Neural cell (in vitro differentiated cells): ENCODE data around the gene ZSWIM5. TPM values are rescaled to one million over a fixed set of nuclear protein-coding genes. Genes with fewer than 3 reads are reported as not detected.

Experiments used
- H2AFZ ChIP-seq: fragments of 200-600, 300-800 bp; sonication (generic), shearing (Covaris generic); 2 replicates; pipeline ENCODE4 v1.6.0; 2014; ENCODE audit warnings: low read depth, mild to moderate bottlenecking, antibody characterized with exemption, low read length, moderate library complexity
- H3F3A ChIP-seq: fragments of 200-600 bp; shearing (Covaris generic); 2 replicates; pipeline ENCODE4 v1.6.1; 2016; ENCODE audit warnings: mild to moderate bottlenecking, moderate library complexity, mixed read lengths, antibody characterized with exemption, low read length; ENCODE audit not compliant: insufficient read depth, poor library complexity, severe bottlenecking
- H3K27ac ChIP-seq: fragments of 200-600, 300-800 bp; sonication (generic), shearing (Covaris generic); 2 replicates; pipeline ENCODE4 v1.5.1; 2014; ENCODE audit warnings: mild to moderate bottlenecking, low read length, moderate library complexity
- H3K27me3 ChIP-seq: fragments of 300-800, 200-600 bp; sonication (generic), shearing (Covaris generic); 2 replicates; pipeline ENCODE4 v1.6.0; 2014; ENCODE audit warnings: mild to moderate bottlenecking, low read depth, low read length, moderate library complexity; ENCODE audit not compliant: insufficient read depth
- H3K36me3 ChIP-seq: fragments of 300-800, 200-600 bp; sonication (generic), shearing (Covaris generic); 2 replicates; pipeline ENCODE4 v1.5.1; 2014; ENCODE audit warnings: mild to moderate bottlenecking, antibody characterized with exemption, low read length, moderate library complexity; ENCODE audit not compliant: insufficient read depth
- H3K4me2 ChIP-seq: fragments of 300-800, 200-600 bp; sonication (generic), shearing (Covaris generic); 2 replicates; pipeline ENCODE4 v1.6.0; 2014; ENCODE audit warnings: mild to moderate bottlenecking, low read length
- H3K4me3 ChIP-seq: fragments of 300-800, 200-600 bp; sonication (generic), shearing (Covaris generic); 2 replicates; pipeline ENCODE4 v1.5.1; 2014; ENCODE audit warnings: mild to moderate bottlenecking, low read length, moderate library complexity
- H3K79me2 ChIP-seq: fragments of 200-600 bp; shearing (Covaris generic); replicated peaks from 2 replicates; pipeline ENCODE4 v1.6.0; 2014; ENCODE audit warnings: mild to moderate bottlenecking, low read length, moderate library complexity; ENCODE audit not compliant: insufficient read depth
- H3K9ac ChIP-seq: fragments of 300-800, 200-600 bp; sonication (generic), shearing (Covaris generic); 2 replicates; pipeline ENCODE4 v1.6.1; 2016; ENCODE audit warnings: mild to moderate bottlenecking, low read length, mixed read lengths
- H3K9me2 ChIP-seq: fragments of 200-600 bp; shearing (Covaris generic); 2 replicates; pipeline ENCODE4 v1.6.1; 2016; ENCODE audit warnings: mild to moderate bottlenecking, low read length, mixed read lengths; ENCODE audit not compliant: insufficient read depth
- H3K9me3 ChIP-seq: fragments of 200-600, 300-800 bp; sonication (generic), shearing (Covaris generic); 2 replicates; pipeline ENCODE4 v1.6.1; 2016; ENCODE audit warnings: mild to moderate bottlenecking, mixed run types, low read length, moderate library complexity, mixed read lengths
- H4K20me1 ChIP-seq: fragments of 200-600 bp; shearing (Covaris generic); 2 replicates; pipeline ENCODE4 v1.6.1; 2016; ENCODE audit warnings: mild to moderate bottlenecking, mixed run types; ENCODE audit not compliant: insufficient read depth
- EP300 ChIP-seq: fragments of 450-650 bp; conservative IDR thresholded peaks from 2 replicates; pipeline ENCODE4 v1.6.1; 2014; ENCODE audit warnings: antibody characterized with exemption, mild to moderate bottlenecking, moderate library complexity; ENCODE audit not compliant: poor library complexity, severe bottlenecking
- EZH2 ChIP-seq: fragments of 200-600, 300-800 bp; shearing (Covaris generic), sonication (generic); IDR thresholded peaks from 2 replicates; pipeline ENCODE4 v1.6.1; 2014; ENCODE audit warnings: antibody characterized with exemption, low read length, borderline replicate concordance, mild to moderate bottlenecking; ENCODE audit not compliant: insufficient read depth, poor library complexity, severe bottlenecking
- MXI1 ChIP-seq: fragments of 450-650 bp; conservative IDR thresholded peaks from 2 replicates; pipeline ENCODE4 v1.6.1; 2014; ENCODE audit warnings: antibody characterized with exemption, mild to moderate bottlenecking; ENCODE audit not compliant: poor library complexity, severe bottlenecking
- POLR2AphosphoS5 ChIP-seq: IDR thresholded peaks from 2 replicates; pipeline ENCODE4 v1.6.1; 2012
- RAD21 ChIP-seq: fragments of 450-650 bp; conservative IDR thresholded peaks from 2 replicates; pipeline ENCODE4 v1.6.1; 2014; ENCODE audit warnings: antibody characterized with exemption, mild to moderate bottlenecking, moderate library complexity
- SMC3 ChIP-seq: fragments of 450-650 bp; conservative IDR thresholded peaks from 2 replicates; pipeline ENCODE4 v1.6.1; 2014; ENCODE audit warnings: antibody characterized with exemption, mild to moderate bottlenecking, moderate library complexity; ENCODE audit not compliant: poor library complexity
- polyA plus RNA-seq: library from polyadenylated mRNA; depleted of rRNA; stranded (reverse); fragments of >200 nt; gene quantifications from 2 replicates; pipeline ENCODE4 v1.2.3, GENCODE V29; 2014
- TF ChIP-seq, protein P1 (sequence below): IDR thresholded peaks from 2 replicates; pipeline ENCODE4 v1.6.1; 2012; ENCODE audit warnings: borderline replicate concordance
- TF ChIP-seq, protein P2 (sequence below): fragments of 450-650 bp; IDR thresholded peaks from 2 replicates; pipeline ENCODE4 v1.5.1; 2014; ENCODE audit warnings: antibody characterized with exemption, mild to moderate bottlenecking, moderate library complexity; ENCODE audit not compliant: poor library complexity, severe bottlenecking

ZSWIM5 gene
- polyA plus RNA-seq, 1 donor from 2014 or later, result 27.2 TPM

GRCh38 chr1:45033356-45033755 lies 173.0 kb downstream of the ZSWIM5 start:
- Histone ChIP-seq H3K9me2 (no peaks in the 10 kb centered on the region), H3K4me3 (no peak overlapping the region), H2AFZ (no peak overlapping the region), H3K27ac (no peak overlapping the region), H4K20me1 (no peaks in the 10 kb centered on the region), H3F3A (no peaks in the 10 kb centered on the region), H3K9me3 (no peaks in the 10 kb centered on the region), H3K9ac (no peak overlapping the region), H3K4me2 (no peak overlapping the region), H3K79me2 (no peaks in the 10 kb centered on the region), H3K36me3 (peaks cover 8% of the 10 kb centered on the region), H3K27me3 (no peaks in the 10 kb centered on the region)
- TF ChIP-seq EP300, result no peak
- TF ChIP-seq, protein P1, sequence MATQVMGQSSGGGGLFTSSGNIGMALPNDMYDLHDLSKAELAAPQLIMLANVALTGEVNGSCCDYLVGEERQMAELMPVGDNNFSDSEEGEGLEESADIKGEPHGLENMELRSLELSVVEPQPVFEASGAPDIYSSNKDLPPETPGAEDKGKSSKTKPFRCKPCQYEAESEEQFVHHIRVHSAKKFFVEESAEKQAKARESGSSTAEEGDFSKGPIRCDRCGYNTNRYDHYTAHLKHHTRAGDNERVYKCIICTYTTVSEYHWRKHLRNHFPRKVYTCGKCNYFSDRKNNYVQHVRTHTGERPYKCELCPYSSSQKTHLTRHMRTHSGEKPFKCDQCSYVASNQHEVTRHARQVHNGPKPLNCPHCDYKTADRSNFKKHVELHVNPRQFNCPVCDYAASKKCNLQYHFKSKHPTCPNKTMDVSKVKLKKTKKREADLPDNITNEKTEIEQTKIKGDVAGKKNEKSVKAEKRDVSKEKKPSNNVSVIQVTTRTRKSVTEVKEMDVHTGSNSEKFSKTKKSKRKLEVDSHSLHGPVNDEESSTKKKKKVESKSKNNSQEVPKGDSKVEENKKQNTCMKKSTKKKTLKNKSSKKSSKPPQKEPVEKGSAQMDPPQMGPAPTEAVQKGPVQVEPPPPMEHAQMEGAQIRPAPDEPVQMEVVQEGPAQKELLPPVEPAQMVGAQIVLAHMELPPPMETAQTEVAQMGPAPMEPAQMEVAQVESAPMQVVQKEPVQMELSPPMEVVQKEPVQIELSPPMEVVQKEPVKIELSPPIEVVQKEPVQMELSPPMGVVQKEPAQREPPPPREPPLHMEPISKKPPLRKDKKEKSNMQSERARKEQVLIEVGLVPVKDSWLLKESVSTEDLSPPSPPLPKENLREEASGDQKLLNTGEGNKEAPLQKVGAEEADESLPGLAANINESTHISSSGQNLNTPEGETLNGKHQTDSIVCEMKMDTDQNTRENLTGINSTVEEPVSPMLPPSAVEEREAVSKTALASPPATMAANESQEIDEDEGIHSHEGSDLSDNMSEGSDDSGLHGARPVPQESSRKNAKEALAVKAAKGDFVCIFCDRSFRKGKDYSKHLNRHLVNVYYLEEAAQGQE, result no peak
- TF ChIP-seq SMC3, result no peak
- TF ChIP-seq, protein P2, sequence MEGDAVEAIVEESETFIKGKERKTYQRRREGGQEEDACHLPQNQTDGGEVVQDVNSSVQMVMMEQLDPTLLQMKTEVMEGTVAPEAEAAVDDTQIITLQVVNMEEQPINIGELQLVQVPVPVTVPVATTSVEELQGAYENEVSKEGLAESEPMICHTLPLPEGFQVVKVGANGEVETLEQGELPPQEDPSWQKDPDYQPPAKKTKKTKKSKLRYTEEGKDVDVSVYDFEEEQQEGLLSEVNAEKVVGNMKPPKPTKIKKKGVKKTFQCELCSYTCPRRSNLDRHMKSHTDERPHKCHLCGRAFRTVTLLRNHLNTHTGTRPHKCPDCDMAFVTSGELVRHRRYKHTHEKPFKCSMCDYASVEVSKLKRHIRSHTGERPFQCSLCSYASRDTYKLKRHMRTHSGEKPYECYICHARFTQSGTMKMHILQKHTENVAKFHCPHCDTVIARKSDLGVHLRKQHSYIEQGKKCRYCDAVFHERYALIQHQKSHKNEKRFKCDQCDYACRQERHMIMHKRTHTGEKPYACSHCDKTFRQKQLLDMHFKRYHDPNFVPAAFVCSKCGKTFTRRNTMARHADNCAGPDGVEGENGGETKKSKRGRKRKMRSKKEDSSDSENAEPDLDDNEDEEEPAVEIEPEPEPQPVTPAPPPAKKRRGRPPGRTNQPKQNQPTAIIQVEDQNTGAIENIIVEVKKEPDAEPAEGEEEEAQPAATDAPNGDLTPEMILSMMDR, result no peak
- no peak for TF ChIP-seq RAD21

DNA sequence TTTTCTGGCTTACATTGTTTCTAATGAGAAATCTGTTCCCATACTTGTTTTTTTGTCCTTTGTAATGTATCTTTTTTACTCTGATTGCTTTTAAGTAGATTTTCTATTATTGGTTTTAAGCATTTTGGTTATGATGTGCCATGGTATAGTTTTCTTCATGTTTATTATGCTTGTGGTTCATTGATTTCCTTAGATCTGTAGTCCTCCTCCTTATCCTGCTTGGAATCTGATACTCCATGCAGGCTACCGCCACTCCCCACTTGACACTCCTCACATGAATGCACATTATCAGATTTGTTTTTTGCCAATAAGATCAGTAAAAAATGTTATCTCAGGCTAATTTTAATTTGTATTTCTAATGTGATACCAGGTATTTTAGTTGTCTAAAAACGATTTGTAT lies 173.6 kb downstream of the ZSWIM5 start:
- Histone ChIP-seq H3K36me3 (peaks cover 8% of the 10 kb centered on the region), H3F3A (no peaks in the 10 kb centered on the region), H3K9me2 (no peaks in the 10 kb centered on the region)

GRCh38 chr1:45026446-45026845 lies 180.0 kb downstream of the ZSWIM5 start:
- no peak for TF ChIP-seq SMC3
- TF ChIP-seq, protein P2, result no peak
- H3K4me3 ChIP-seq, result no peak overlapping the region
- H3K9ac ChIP-seq, result no peak overlapping the region
- peaks cover 4% of the 10 kb centered on the region for H3K36me3 ChIP-seq
- H2AFZ ChIP-seq, result no peak overlapping the region
- H4K20me1 ChIP-seq, result no peaks in the 10 kb centered on the region
- H3K27me3 ChIP-seq, result no peaks in the 10 kb centered on the region
- H3K27ac ChIP-seq, result no peak overlapping the region
- H3K79me2 ChIP-seq, result no peaks in the 10 kb centered on the region
- no peaks in the 10 kb centered on the region for H3K9me3 ChIP-seq
- H3K4me2 ChIP-seq, result no peak overlapping the region
- no peaks in the 10 kb centered on the region for H3F3A ChIP-seq
- no peaks in the 10 kb centered on the region for H3K9me2 ChIP-seq

More for the DNA sequence above, 173.6 kb downstream of the ZSWIM5 start:
- H3K27ac ChIP-seq, result no peak overlapping the region
- H3K4me3 ChIP-seq, result no peak overlapping the region
- no peak overlapping the region for H3K9ac ChIP-seq
- no peak overlapping the region for H3K4me2 ChIP-seq
- no peaks in the 10 kb centered on the region for H3K79me2 ChIP-seq
- TF ChIP-seq RAD21 (no peak), EZH2 (no peak), POLR2AphosphoS5 (no peak), MXI1 (no peak), EP300 (no peak)
- H3K27me3 ChIP-seq, result no peaks in the 10 kb centered on the region
- H2AFZ ChIP-seq, result no peak overlapping the region
- no peaks in the 10 kb centered on the region for H4K20me1 ChIP-seq
- H3K9me3 ChIP-seq, result no peaks in the 10 kb centered on the region
